HL-60 (cell line): ENCODE measurements around the gene FTCDNL1.

ENCODE experiments used
- CTCF ChIP-seq: IDR thresholded peaks from one replicate; pipeline ENCODE4 v1.5.1; 2011; ENCODE audit warnings: low read length, control low read depth, inconsistent platforms; ENCODE audit not compliant: insufficient read depth
- GABPA ChIP-seq: IDR thresholded peaks from 2 replicates; pipeline ENCODE4 v1.6.1; 2012; ENCODE audit warnings: low read depth
- POLR2AphosphoS5 ChIP-seq: IDR thresholded peaks from 2 replicates; pipeline ENCODE4 v1.6.1; 2012; ENCODE audit warnings: low read depth
- REST ChIP-seq: IDR thresholded peaks from 2 replicates; pipeline ENCODE4 v1.6.1; 2012; ENCODE audit warnings: low read depth; ENCODE audit not compliant: insufficient replicate concordance

- no peak for TF ChIP-seq CTCF
- no peak for TF ChIP-seq POLR2AphosphoS5
- TF ChIP-seq REST: no peak
- no peak for TF ChIP-seq GABPA
Measured at GRCh38 chr2:199851883-199852282, 891 bp upstream of the FTCDNL1 start.
